Gastrocnemius medialis (tissue), 4 donors: ENCODE measurements around the gene SLC66A2.

ENCODE experiments used
- CTCF ChIP-seq, 5 experiments: fragments of 450-650 bp in 3 of 5; fragments of 200-600 bp in 2 of 5; sonication (generic) in 2 of 5; IDR thresholded peaks in 4 of 5; conservative IDR thresholded peaks in 1 of 5; 1 replicate in 4 of 5; 2 replicates in 1 of 5; pipeline ENCODE4 v1.5.1; 2016 to 2019; ENCODE audit warnings: antibody characterized with exemption in 5 of 5, mild to moderate bottlenecking in 3 of 5, moderate library complexity in 3 of 5
- POLR2A ChIP-seq, 2 donors: fragments of 450-650 bp; IDR thresholded peaks; one replicate each; pipeline ENCODE4 v1.6.1; 2017; ENCODE audit warnings: antibody characterized with exemption in 2 of 2, mild to moderate bottlenecking in 2 of 2, moderate library complexity in 2 of 2

- TF ChIP-seq CTCF (IDR thresholded peaks at IDR 0.05 in 4 of 5, conservative IDR thresholded peaks at IDR 0.05 in 1 of 5): no peak
- TF ChIP-seq POLR2A (IDR thresholded peaks at IDR 0.05): no peak
Observed at GRCh38 chr18:79983793-79984192, 32.3 kb upstream of the SLC66A2 start.
